GM18951 (cell line): ENCODE measurements around the gene NKX2-3.

ENCODE experiments used
- POLR2A ChIP-seq: IDR thresholded peaks from 4 replicates; pipeline ENCODE4 v1.6.1; 2011; ENCODE audit warnings: mild to moderate bottlenecking; ENCODE audit not compliant: insufficient read length, insufficient read depth; ENCODE audit errors: extremely low read depth
- in situ Hi-C: fragments of 300-500 bp; cut with MboI; formaldehyde crosslinking; loops from one replicate; pipeline ENCODE4 v1.12.0; 2022; ENCODE audit warnings: low sequenced_read_pairs, mixed read lengths, inconsistent platforms; ENCODE audit not compliant: unreplicated experiment

The NKX2-3 gene

DNA sequence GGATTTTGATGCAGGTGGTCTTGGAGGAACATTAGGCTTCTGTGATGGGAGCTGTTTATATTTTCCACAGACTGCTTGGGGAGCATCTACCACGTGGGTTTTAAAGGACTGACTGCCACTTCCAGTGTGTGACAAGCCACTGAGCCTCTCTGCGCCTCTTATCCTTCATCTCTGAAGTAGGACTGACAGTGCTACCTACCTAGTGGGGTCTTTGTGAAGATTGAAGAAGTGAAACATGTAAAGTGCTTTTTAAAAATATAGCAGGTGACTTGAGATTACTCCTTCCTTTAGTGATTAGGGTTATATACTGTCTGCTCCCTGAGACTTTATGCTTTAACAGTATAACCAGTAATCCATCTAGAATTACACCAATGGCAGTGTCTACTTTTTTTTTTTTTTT lies 29.9 kb downstream of the NKX2-3 start:
- TF ChIP-seq POLR2A, result no peak
- in situ Hi-C loops, result no loop called here

GRCh38 chr10:99564361-99564760 lies 31.6 kb downstream of the NKX2-3 start:
- in situ Hi-C loops, result no loop called here
- no peak for TF ChIP-seq POLR2A

DNA sequence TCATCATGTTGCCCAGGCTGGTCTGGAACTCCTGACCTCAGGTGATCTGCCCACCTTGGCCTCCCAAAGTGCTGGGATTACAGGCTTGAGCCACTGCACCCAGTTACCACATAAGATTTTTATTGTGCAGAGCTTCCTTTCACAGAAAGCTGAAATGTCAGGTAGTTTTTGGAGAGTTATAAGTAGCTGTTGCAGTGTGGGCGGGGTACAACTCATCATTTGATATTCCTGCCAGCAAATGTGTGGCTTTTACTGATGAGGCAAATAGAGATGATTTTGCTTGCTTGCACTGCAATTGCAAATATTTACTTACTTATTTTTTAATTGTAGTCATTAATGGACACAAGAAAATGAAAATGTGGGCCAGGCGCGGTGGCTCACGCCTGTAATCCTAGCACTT lies 32.4 kb downstream of the NKX2-3 start:
- no peak for TF ChIP-seq POLR2A

DNA sequence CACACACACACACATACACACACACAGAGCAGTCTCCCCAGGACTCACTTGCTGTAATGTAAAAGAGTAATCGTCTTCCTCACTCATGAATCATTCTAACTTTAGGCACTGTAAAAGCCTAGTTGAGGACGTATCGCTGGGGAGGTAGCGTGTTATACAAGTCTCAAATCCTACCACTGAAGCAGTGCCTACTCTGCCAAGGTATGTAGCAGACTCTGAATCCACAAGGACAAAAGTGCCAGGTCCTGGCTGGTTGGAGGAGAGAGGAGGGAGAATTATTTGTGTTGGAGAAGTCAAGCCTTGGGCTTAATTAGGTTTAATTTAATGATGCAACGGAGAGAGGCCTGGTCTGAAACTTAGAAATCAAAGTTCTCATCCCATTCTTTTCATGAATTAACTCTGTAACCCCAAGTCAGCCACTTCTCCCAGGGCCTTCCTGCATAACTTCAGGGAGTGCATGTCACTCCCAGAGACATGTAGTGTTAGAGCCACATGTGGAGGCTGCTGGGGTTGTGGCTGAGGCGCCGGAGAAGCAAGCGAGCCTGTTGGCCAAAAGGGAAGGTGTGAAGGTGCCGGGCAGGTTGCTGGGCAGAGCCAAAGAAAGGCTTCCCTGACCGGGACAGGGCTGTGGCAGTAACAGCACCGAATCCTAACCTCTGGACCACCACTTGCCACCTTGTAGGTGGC lies 36.7 kb downstream of the NKX2-3 start:
- in situ Hi-C loops, result no loop called here
- TF ChIP-seq POLR2A, result no peak

More for the DNA sequence above, 32.4 kb downstream of the NKX2-3 start:
- in situ Hi-C loops, result no loop called here

DNA sequence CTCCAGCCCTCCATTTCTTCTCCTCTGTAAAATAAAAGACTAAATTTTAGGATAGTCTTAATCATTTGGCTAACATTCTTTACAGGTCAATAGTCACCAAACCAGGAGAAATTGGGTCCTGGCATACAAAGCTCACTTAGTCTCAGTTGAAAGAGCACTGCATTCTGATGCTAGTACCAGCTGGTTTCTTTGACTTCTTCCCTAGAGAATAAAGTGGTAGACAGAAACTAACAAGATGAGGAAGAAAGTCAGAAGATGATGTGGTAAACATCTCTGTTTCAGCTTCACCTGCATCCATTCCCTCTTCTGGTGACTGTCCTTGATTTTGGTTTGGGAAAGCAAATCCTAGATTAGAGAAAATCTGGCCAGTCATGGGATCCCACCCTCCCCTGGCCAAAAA lies 37.2 kb downstream of the NKX2-3 start:
- TF ChIP-seq POLR2A, result no peak
- in situ Hi-C loops, result no loop called here

DNA sequence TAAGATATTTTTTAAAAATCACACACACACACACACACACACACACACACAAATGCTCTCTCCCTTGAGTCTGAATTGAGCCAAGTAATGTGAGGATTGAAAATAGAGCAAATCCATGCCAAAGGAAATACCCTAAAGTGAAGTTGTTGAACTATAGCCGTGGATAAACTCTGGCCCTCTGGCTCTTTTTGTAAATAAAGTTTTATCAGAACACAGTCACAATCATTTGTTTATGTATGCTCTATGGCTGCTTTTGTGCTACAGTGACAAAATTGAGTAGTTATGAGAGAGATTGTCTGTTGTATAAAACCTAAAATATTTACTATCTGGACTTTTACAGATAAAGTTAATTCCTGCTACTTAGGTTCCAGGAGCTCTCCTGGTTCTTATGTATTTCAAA lies 39.1 kb downstream of the NKX2-3 start:
- no peak for TF ChIP-seq POLR2A
- in situ Hi-C loops, result no loop called here

DNA sequence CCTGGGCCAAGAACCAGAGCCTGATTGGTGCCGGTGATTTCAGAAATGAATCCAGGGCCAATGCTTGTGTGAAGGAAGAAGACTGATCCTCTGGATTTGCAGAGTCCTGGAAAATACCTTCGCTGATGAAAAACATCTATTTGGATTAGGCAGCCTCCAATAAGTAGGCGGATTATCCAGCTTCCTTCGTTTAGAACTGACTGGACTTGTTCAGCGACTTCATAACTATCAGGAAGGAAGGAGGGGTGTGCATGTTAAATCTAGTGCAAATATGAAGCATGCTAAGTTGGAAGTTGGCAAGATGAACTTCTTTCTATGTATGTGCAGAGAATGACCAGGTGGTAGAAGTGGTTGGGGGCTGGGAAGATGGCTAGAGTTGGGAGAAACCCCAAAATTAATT lies 41.0 kb downstream of the NKX2-3 start:
- in situ Hi-C loops, result no loop called here
- no peak for TF ChIP-seq POLR2A

GRCh38 chr10:99579971-99580370 lies 47.2 kb downstream of the NKX2-3 start:
- no peak for TF ChIP-seq POLR2A
- in situ Hi-C loops, result no loop called here

DNA sequence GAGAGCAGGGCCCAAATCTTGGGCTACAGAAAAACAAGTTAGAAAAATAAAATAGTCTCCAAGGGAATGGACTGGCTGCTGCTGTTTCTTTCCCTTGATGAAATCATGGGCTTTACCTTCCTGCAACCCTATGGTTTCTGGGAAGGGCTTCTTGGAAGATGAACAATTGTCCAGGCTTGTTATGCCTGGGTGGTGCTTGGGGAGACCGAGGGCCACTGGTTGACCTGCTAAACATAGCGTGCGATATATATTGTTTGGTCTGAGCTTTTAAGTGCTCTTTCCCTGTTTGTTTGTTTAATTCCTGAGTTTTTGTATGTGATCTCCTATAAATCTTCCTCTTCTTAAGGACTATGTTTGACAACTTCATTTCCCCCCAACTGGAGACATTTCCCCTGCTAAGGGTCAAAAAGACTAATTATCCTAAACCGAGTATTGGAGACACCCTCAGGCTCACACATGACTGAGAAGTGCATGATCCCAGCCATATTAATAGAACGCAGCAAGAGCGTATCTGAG lies 49.6 kb downstream of the NKX2-3 start:
- in situ Hi-C loops, result no loop called here
- no peak for TF ChIP-seq POLR2A

GRCh38 chr10:99583687-99584086 lies 50.9 kb downstream of the NKX2-3 start:
- TF ChIP-seq POLR2A, result no peak
- in situ Hi-C loops, result no loop called here
